GM21723 (cell line): ENCODE measurements around the gene DDX39A.
"Not testable (repeated sequence)": the region's sequence is repeated elsewhere in the genome, so short reads cannot be mapped to it uniquely, and the experiment has no call there.

Experiments used
- ATAC-seq: cut with Tn5 transposase; IDR thresholded peaks from one replicate; pipeline ENCODE4 v1.9.1; 2021; ENCODE audit warnings: mild to moderate bottlenecking, moderate library complexity; ENCODE audit not compliant: unreplicated experiment

The DDX39A gene

GRCh38 chr19:14409146-14410023, 9.8 kb downstream of the DDX39A start:
- ATAC-seq = no peak

GRCh38 chr19:14408491-14409145, 10.5 kb downstream of the DDX39A start:
- no peak for ATAC-seq

GRCh38 chr19:14407605-14408484, 11.3 kb downstream of the DDX39A start:
- ATAC-seq = no peak

- no peak for ATAC-seq
Measured at GRCh38 chr19:14406645-14407401, 12.3 kb downstream of the DDX39A start.

GRCh38 chr19:14405758-14406644, 13.1 kb downstream of the DDX39A start:
- no peak for ATAC-seq

- ATAC-seq = no peak
Measured at GRCh38 chr19:14405380-14405757, 13.8 kb downstream of the DDX39A start.

GRCh38 chr19:14404312-14404711, 14.8 kb downstream of the DDX39A start:
- ATAC-seq = no peak

GRCh38 chr19:14403145-14403930, 15.8 kb downstream of the DDX39A start:
- not testable (repeated sequence) for ATAC-seq

GRCh38 chr19:14402332-14403144, 16.6 kb downstream of the DDX39A start:
- no peak for ATAC-seq

- no peak for ATAC-seq
Measured at GRCh38 chr19:14401468-14402195, 17.5 kb downstream of the DDX39A start.

- no peak for ATAC-seq
Measured at GRCh38 chr19:14400951-14401431, 18.1 kb downstream of the DDX39A start.

- ATAC-seq = not testable (repeated sequence)
Measured at GRCh38 chr19:14397168-14397567, 22.0 kb downstream of the DDX39A start.

GRCh38 chr19:14396730-14397129, 22.4 kb downstream of the DDX39A start:
- ATAC-seq = not testable (repeated sequence)

GRCh38 chr19:14395710-14396336, 23.3 kb downstream of the DDX39A start:
- ATAC-seq = no peak

- ATAC-seq = no peak
Measured at GRCh38 chr19:14395262-14395661, 23.9 kb downstream of the DDX39A start.

- ATAC-seq = no peak
Measured at GRCh38 chr19:14394167-14394566, 25.0 kb downstream of the DDX39A start.

GRCh38 chr19:14393329-14393728, 25.8 kb downstream of the DDX39A start:
- no peak for ATAC-seq
